Measurements from ENCODE around the gene KCNJ5. TPM values are rescaled to one million over a fixed set of nuclear protein-coding genes. Genes with fewer than 3 reads are reported as not detected.
A peak's percentile ranks its signal among the peaks of the same experiment; 100 is the strongest.

Gene KCNJ5
- polyA plus RNA-seq, 1 experiment = not detected

- ChIA-PET POLR2A (no interaction called here), CTCF (interaction anchor here (1.5 to 9.4 kb wide), 3 partner anchors 8 to 64 kb away, joined by 5 to 83 read pairs (median 29); no protein-coding TSS in a partner anchor)
- no peak overlapping the region for H3K4me3 ChIP-seq (ENCODE audit: low read depth, low read length)
- H3K36me3 ChIP-seq (ENCODE audit: control insufficient read depth, insufficient read depth, low read length) = no peaks in the 10 kb centered on the region
- 0 out of 2 replicates have a peak, but pooled peaks have one; percentile 7 for TF ChIP-seq CTCF (IDR thresholded peaks at IDR 0.05; ENCODE audit: insufficient read depth, low read depth, low read length)
- 0 out of 2 replicates have a peak, but pooled peaks cover 3% of the 10 kb centered on the region for H3K27me3 ChIP-seq (ENCODE audit: control insufficient read depth, insufficient read depth, low read length)
- DNase-seq (ENCODE audit: low read depth) = no peak
Measured at GRCh38 chr11:128948583-128948982, 57.4 kb downstream of the KCNJ5 start.

- DNase-seq (ENCODE audit: low read depth) = no peak
Measured at GRCh38 chr11:128949791-128950454, 58.8 kb downstream of the KCNJ5 start.

GRCh38 chr11:128953151-128953550, 62.0 kb downstream of the KCNJ5 start:
- H3K36me3 ChIP-seq (ENCODE audit: control insufficient read depth, insufficient read depth, low read length) = no peaks in the 10 kb centered on the region
- DNase-seq (ENCODE audit: low read depth) = no peak
- H3K4me3 ChIP-seq (ENCODE audit: low read depth, low read length) = no peak overlapping the region
- no peak for TF ChIP-seq CTCF (IDR thresholded peaks at IDR 0.05; ENCODE audit: insufficient read depth, low read depth, low read length)
- H3K27me3 ChIP-seq (ENCODE audit: control insufficient read depth, insufficient read depth, low read length) = peaks cover under 1% of the 10 kb centered on the region
- ChIA-PET CTCF (interaction anchor here (1.3 to 10.0 kb wide), 3 partner anchors 65 to 71 kb away, joined by 3 to 253 read pairs (median 7); partner anchors contain the start of gene KCNJ5), POLR2A (no interaction called here)

More at GRCh38 chr11:128949791-128950454, 58.8 kb downstream of the KCNJ5 start:
- Histone ChIP-seq H3K4me3 (ENCODE audit: low read depth, low read length) (no peak overlapping the region), H3K36me3 (ENCODE audit: control insufficient read depth, insufficient read depth, low read length) (no peaks in the 10 kb centered on the region), H3K27me3 (ENCODE audit: control insufficient read depth, insufficient read depth, low read length) (0 out of 2 replicates have a peak, but pooled peaks cover 1% of the 10 kb centered on the region)
- CTCF ChIA-PET = interaction anchor here (9.4 kb wide), 1 partner anchor 65 kb away, joined by 83 read pairs; no protein-coding TSS in a partner anchor
- POLR2A ChIA-PET = no interaction called here
- TF ChIP-seq CTCF (IDR thresholded peaks at IDR 0.05; ENCODE audit: insufficient read depth, low read depth, low read length) = no peak

GRCh38 chr11:128955636-128956035, 64.5 kb downstream of the KCNJ5 start:
- Histone ChIP-seq H3K4me3 (ENCODE audit: low read depth, low read length) (no peak overlapping the region), H3K36me3 (ENCODE audit: control insufficient read depth, insufficient read depth, low read length) (no peaks in the 10 kb centered on the region), H3K27me3 (ENCODE audit: control insufficient read depth, insufficient read depth, low read length) (peaks cover 1% of the 10 kb centered on the region)
- DNase-seq (ENCODE audit: low read depth) = no peak
- POLR2A ChIA-PET = no interaction called here
- no peak for TF ChIP-seq CTCF (IDR thresholded peaks at IDR 0.05; ENCODE audit: insufficient read depth, low read depth, low read length)
- CTCF ChIA-PET = interaction anchor here (0.7 to 10.0 kb wide), 14 partner anchors 9 to 1466 kb away, joined by 3 to 253 read pairs (median 5); partner anchors contain the start of gene KCNJ5

GRCh38 chr11:128956401-128957201, 65.4 kb downstream of the KCNJ5 start:
- DNase-seq (ENCODE audit: low read depth) = peak; percentile 26
- ChIA-PET CTCF (interaction anchor here (0.6 to 10.0 kb wide), 40 partner anchors 10 to 1467 kb away, joined by 3 to 253 read pairs (median 4); partner anchors contain the start of genes KCNJ1, KCNJ5 and TP53AIP1), POLR2A (interaction anchor here (0.5 to 1.0 kb wide), 4 partner anchors 66 to 1153 kb away, joined by 3 to 4 read pairs (median 4); no protein-coding TSS in a partner anchor)
- Histone ChIP-seq H3K4me3 (ENCODE audit: low read depth, low read length) (no peak overlapping the region), H3K27me3 (ENCODE audit: control insufficient read depth, insufficient read depth, low read length) (peaks cover 1% of the 10 kb centered on the region), H3K36me3 (ENCODE audit: control insufficient read depth, insufficient read depth, low read length) (no peaks in the 10 kb centered on the region)
- TF ChIP-seq CTCF (IDR thresholded peaks at IDR 0.05; ENCODE audit: insufficient read depth, low read depth, low read length) = peak; percentile 65

Data from BJ (cell line).